ENCODE data around the gene GABRD. TPM values are rescaled to one million over a fixed set of nuclear protein-coding genes. Genes with fewer than 3 reads are reported as not detected.
A peak's percentile ranks its signal among the peaks of the same experiment; 100 is the strongest.

Gene GABRD
- total RNA-seq, 1 experiment from 2014 or later = 15.6 TPM

GRCh38 chr1:2014741-2015735 lies 4.1 kb upstream of the GABRD start:
- RAD21 ChIA-PET (ENCODE audit: low non-redundant PET in 1 of 2, low total read pairs in 2 of 2, uncharacterized antibody in 2 of 2, unreplicated experiment in 2 of 2) = no interaction called here
- Histone ChIP-seq H3K79me2 (ENCODE audit: insufficient read depth, low read length) (no peaks in the 10 kb centered on the region), H3K27me3 (ENCODE audit: insufficient read depth, low read length) (no peaks in the 10 kb centered on the region), H3K9me2 (ENCODE audit: insufficient read depth) (no peaks in the 10 kb centered on the region), H3K36me3 (ENCODE audit: control insufficient read depth in 1 of 2, insufficient read depth in 2 of 2, low read length in 2 of 2) (no peaks in the 10 kb centered on the region), H3K4me3 (replicated peaks in 1 of 2; ENCODE audit: low read depth in 1 of 2, low read length in 2 of 2) (peak overlapping the region; percentile 9 to 41), H4K20me1 (ENCODE audit: insufficient read depth) (no peaks in the 10 kb centered on the region), H2AFZ (ENCODE audit: low read depth, low read length, poor library complexity, severe bottlenecking) (peak overlapping the region; percentile 75), H3K4me1 (ENCODE audit: control insufficient read depth in 1 of 2, insufficient read depth in 2 of 2, low read length in 2 of 2) (peaks cover 3 to 26% of the 10 kb centered on the region in 2 experiments; a peak in 3 of 4 replicates), H3K4me2 (ENCODE audit: low read length) (peak overlapping the region; percentile 77), H3K9ac (ENCODE audit: low read length) (no peak overlapping the region; the same call in 1 of the 2 replicates), H3K9me3 (ENCODE audit: control insufficient read depth in 1 of 2, insufficient read depth in 1 of 2, low read depth in 1 of 2, low read length in 2 of 2) (no peaks in the 10 kb centered on the region), H3K27ac (ENCODE audit: low read depth, low read length) (no peak overlapping the region)
- no TSS peak for BruUV-seq (replicated peaks)
- CTCF ChIA-PET = interaction anchor here (1.0 kb wide), 2 partner anchors 30 to 71 kb away, joined by 3 to 4 read pairs; no protein-coding TSS in a partner anchor
- ATAC-seq = peak; percentile 52; the same call in 1 of the 2 replicates
- TF ChIP-seq TCF7L2 (IDR thresholded peaks at IDR 0.05; ENCODE audit: borderline replicate concordance, extremely low read depth, insufficient read depth, insufficient read length) = no peak
- TF ChIP-seq YY1 (IDR thresholded peaks at IDR 0.05; ENCODE audit: extremely low read depth, insufficient replicate concordance, low read depth, low read length) = peak; percentile 9
- peak; percentile 86 for TF ChIP-seq EGR1 (IDR thresholded peaks at IDR 0.05; ENCODE audit: low read depth)
- intact Hi-C loops (cut with micrococcal nuclease) = no loop called here
- no peak for DNase-seq (ENCODE audit: low read depth, low spot score)
- POLR2A ChIA-PET = interaction anchor here (1.0 kb wide), 1 partner anchor 11 kb away, joined by 4 read pairs; the partner anchor contains the start of gene CFAP74

GRCh38 chr1:2016123-2016522 lies 3.0 kb upstream of the GABRD start:
- H3K9ac ChIP-seq (ENCODE audit: low read length) = no peak overlapping the region
- no peak overlapping the region for H3K4me3 ChIP-seq (replicated peaks in 1 of 2; ENCODE audit: low read depth in 1 of 2, low read length in 2 of 2)
- ATAC-seq (no peak), DNase-seq (ENCODE audit: low read depth, low spot score) (no peak)
- H3K4me2 ChIP-seq (ENCODE audit: low read length) = no peak overlapping the region
- H3K36me3 ChIP-seq (ENCODE audit: control insufficient read depth in 1 of 2, insufficient read depth in 2 of 2, low read length in 2 of 2) = no peaks in the 10 kb centered on the region
- no peaks in the 10 kb centered on the region for H3K79me2 ChIP-seq (ENCODE audit: insufficient read depth, low read length)
- no peak for TF ChIP-seq ZBTB33 (IDR thresholded peaks at IDR 0.05; ENCODE audit: extremely low read depth, insufficient replicate concordance, low read length)
- TF ChIP-seq TCF7L2 (IDR thresholded peaks at IDR 0.05; ENCODE audit: borderline replicate concordance, extremely low read depth, insufficient read depth, insufficient read length) = no peak
- TF ChIP-seq SIN3A (IDR thresholded peaks at IDR 0.05; ENCODE audit: low read depth) = no peak
- TF ChIP-seq SP1 (IDR thresholded peaks at IDR 0.05; ENCODE audit: low read depth) = no peak
- TF ChIP-seq YY1 (IDR thresholded peaks at IDR 0.05; ENCODE audit: extremely low read depth, insufficient replicate concordance, low read depth, low read length) = no peak
- TF ChIP-seq MAX (IDR thresholded peaks at IDR 0.05) = no peak
- TF ChIP-seq CBX3 (IDR thresholded peaks at IDR 0.05; ENCODE audit: low read depth) = no peak
- no peaks in the 10 kb centered on the region for H3K9me2 ChIP-seq (ENCODE audit: insufficient read depth)
- ChIA-PET RAD21 (ENCODE audit: low non-redundant PET in 1 of 2, low total read pairs in 2 of 2, uncharacterized antibody in 2 of 2, unreplicated experiment in 2 of 2) (no interaction called here), CTCF (no interaction called here), POLR2A (no interaction called here)
- intact Hi-C loops (cut with micrococcal nuclease) = no loop called here
- no peak overlapping the region for H3K27ac ChIP-seq (ENCODE audit: low read depth, low read length)
- peaks cover 3 to 27% of the 10 kb centered on the region in 2 experiments; a peak in 3 of 4 replicates for H3K4me1 ChIP-seq (ENCODE audit: control insufficient read depth in 1 of 2, insufficient read depth in 2 of 2, low read length in 2 of 2)
- H3K27me3 ChIP-seq (ENCODE audit: insufficient read depth, low read length) = no peaks in the 10 kb centered on the region
- no peaks in the 10 kb centered on the region for H4K20me1 ChIP-seq (ENCODE audit: insufficient read depth)
- H3K9me3 ChIP-seq (ENCODE audit: control insufficient read depth in 1 of 2, insufficient read depth in 1 of 2, low read depth in 1 of 2, low read length in 2 of 2) = no peaks in the 10 kb centered on the region
- BruUV-seq (replicated peaks) = no TSS peak
- H2AFZ ChIP-seq (ENCODE audit: low read depth, low read length, poor library complexity, severe bottlenecking) = no peak overlapping the region
